Coronary artery (tissue), 2 donors: Measurements from ENCODE around the gene METRNL.

Experiments used
- DNase-seq: peaks from one replicate; pipeline ENCODE4 v3.0.0-alpha.2; 2017; ENCODE audit warnings: low spot score
- H3K27ac ChIP-seq, 2 donors: fragments of 200-600 bp; sonication (generic); one replicate each; pipeline ENCODE4 v1.5.1; 2016 to 2019
- H3K4me3 ChIP-seq: fragments of 200-600 bp; sonication (generic); 2 replicates; pipeline ENCODE4 v1.5.1; 2016; ENCODE audit warnings: mild to moderate bottlenecking, moderate library complexity
- TF ChIP-seq, protein P1 (sequence below): fragments of 200-600 bp; sonication (generic); IDR thresholded peaks from one replicate; pipeline ENCODE4 v1.5.1; 2019; ENCODE audit warnings: antibody characterized with exemption

Gene METRNL

DNA sequence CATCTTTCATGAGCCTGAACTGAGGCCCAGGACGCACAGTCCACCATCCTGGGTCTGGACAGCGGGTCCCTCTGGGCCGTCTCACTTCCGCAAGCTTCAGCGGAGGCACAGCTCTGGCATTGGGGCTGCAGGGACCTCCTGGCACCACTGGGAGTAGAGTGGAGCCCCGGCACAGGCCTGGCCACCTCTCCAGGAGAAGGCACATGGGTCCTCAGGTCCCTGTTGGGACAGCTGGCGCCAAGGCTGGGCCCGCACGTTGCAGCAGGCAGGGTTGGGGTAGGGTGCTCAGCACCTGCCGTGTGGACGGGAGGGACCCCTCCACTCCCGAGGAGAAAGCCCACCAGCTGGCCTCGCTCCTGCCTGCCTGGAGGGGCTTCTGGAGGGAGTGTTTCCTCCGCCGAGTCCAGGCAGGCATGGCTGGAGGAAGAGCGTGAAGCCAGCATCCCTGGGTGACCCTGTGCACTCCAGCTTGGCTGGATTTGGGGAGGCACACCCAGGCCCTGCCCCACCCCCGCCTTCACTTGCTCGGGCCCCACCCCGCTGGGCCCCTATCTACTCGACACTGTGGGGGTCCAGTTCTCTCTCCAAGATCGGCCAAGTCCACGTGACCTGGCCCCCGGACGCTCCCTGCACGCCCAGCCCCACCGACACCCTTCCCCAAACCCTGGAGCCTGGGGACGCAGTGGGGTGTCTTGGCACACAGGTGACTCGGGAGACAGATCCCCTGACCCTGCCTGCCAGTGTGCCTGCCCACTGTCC, 6.6 kb upstream of the METRNL start:
- no peak overlapping the region for H3K4me3 ChIP-seq
- TF ChIP-seq, protein P1, sequence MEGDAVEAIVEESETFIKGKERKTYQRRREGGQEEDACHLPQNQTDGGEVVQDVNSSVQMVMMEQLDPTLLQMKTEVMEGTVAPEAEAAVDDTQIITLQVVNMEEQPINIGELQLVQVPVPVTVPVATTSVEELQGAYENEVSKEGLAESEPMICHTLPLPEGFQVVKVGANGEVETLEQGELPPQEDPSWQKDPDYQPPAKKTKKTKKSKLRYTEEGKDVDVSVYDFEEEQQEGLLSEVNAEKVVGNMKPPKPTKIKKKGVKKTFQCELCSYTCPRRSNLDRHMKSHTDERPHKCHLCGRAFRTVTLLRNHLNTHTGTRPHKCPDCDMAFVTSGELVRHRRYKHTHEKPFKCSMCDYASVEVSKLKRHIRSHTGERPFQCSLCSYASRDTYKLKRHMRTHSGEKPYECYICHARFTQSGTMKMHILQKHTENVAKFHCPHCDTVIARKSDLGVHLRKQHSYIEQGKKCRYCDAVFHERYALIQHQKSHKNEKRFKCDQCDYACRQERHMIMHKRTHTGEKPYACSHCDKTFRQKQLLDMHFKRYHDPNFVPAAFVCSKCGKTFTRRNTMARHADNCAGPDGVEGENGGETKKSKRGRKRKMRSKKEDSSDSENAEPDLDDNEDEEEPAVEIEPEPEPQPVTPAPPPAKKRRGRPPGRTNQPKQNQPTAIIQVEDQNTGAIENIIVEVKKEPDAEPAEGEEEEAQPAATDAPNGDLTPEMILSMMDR: no peak
- DNase-seq: no peak
- no peak overlapping the region for H3K27ac ChIP-seq

DNA sequence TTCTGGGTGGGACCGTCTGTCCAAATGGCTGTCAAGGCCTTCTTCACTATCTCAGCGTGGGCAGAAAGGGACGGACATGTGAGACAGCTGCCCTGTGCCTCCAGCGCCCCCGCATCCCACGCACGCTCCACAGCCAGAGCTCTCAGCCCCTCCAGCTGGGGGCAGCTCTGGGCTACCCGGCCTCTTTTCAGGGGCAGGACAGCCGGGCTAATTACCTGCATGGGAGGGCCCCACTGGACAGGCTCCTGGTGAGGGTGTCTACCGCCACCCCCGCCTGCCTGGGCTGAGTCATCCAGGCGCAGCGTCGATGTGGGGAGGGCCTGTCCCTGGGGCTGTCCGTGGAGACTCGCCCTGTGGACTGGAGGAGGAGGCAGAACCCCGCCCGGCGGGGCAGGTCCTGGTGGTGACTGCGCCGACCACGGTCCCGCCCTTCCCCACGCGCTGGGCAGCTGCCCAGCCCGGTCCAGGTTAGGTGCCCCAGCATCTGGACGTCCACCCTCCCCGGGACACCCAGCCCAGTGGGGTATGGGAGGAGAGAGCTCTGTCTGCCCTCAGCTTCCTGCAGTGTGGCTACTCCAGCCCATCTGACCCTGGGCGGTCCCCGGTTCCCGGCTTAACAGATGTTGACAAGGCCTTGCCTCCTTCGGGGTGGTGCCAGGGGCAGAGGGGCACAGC, 5.9 kb upstream of the METRNL start:
- no peak for DNase-seq
- TF ChIP-seq, protein P1: no peak
- H3K4me3 ChIP-seq: no peak overlapping the region
- no peak overlapping the region for H3K27ac ChIP-seq

DNA sequence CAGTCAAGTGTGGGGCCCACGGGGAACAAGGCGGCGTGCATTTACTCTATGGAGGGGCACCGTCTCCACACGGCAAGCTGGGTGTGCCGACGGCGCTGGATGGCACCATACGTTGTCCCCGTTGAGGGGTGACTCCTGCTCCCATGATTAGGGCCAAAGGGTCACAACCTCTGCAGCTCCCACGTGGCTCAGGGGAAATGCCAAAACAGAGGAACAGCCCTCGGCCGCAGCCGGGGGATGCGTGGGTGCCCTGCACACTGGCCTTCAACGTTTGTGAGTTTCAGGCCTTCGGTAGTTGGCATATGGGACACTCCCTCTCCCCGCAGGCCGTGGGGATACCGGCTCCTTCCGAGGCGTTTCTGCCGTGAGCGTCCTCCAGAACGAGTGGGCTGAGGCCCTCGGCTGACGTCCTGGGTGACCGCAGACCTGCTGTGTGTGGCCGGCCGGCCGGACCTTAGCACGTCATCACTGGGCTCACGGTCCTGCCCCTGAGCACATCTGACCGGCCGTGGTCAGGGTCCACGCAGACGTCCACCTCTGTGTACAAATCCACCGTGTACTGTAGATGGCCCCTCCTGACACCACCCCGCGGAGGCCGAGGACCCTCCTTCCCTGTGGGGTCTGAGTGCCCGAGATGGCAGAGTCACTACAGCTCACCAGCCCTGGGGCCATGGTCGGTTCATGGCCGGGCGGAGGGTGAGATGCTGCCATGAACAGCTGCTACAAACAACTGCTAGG, 4.8 kb upstream of the METRNL start:
- TF ChIP-seq, protein P1: no peak
- no peak for DNase-seq
- Histone ChIP-seq H3K4me3 (no peak overlapping the region), H3K27ac (no peak overlapping the region)

DNA sequence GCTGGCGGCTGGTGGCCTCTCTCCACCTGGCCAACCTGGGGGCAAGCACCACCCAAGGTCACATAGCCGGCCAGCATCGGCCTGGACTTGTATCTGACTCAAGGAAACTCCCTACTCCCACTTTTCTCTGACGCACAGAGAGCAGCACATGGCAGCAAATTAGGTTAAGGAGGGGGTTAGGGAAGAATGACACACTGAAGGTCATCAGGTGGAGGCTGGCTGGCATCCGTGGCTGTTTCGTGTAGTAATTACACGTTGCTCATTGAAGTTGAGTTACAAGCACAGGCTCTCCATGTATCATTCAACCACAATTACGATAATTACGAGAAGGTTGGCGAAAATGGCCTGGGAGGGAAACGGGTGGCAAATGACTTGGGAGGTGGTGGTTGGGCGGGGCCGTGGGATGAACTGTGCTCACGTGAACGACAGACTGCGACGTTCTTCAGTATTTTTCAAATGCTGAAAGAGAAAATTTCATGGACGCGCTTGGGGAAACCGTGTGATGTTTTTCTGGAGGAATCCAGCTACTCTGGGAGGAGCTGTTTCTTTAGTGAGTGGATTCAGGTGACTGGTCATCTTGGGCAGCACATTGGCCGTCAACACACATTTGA, 4.0 kb upstream of the METRNL start:
- no peak for DNase-seq
- TF ChIP-seq, protein P1: no peak
- Histone ChIP-seq H3K4me3 (no peak overlapping the region), H3K27ac (no peak overlapping the region)

DNA sequence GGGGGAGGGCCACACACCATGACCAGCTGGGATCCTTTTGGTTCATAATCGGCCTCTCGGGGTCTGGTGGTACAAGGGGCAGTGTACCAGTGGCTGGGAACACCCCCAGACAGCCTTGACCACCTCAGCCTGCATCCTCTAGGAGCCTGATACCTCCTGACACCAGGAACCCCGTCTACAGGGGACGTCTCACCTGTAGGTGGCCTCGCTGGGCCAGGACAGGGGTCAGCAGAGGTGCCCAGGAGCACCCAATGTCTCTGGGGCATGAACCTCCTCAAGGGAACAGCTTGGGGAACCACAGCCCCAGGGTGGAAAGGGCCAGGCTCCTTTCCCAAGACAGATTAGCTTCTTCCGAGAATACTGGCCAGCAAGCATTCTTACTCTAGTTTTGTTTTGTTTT, 2.5 kb upstream of the METRNL start:
- TF ChIP-seq, protein P1: no peak
- H3K27ac ChIP-seq: no peak overlapping the region
- no peak for DNase-seq
- H3K4me3 ChIP-seq: no peak overlapping the region

DNA sequence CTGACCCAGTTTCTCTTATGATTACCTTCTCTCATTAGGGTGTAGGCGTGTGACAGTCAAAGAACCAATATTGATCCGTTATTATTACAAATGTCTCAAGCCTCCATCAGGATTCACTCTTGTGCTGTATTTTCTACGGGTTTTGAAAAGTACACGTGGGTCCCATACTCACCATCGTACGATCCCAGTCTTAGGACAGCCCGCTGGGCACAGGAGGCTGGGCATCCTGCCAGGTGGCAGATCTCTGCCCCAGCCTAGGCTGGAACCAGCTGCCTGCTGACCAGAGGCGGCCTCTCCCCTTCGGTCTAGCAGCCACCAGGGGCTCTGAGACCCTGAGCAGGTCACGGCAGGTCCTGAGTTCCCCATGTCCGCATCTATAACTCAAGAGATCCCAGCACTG, 2.0 kb upstream of the METRNL start:
- Histone ChIP-seq H3K27ac (peak overlapping the region in 1 of 2 donors; percentile 17), H3K4me3 (no peak overlapping the region)
- TF ChIP-seq, protein P1: no peak
- DNase-seq: no peak
